ENCODE data around the gene RPS6KA2.
"Not testable (repeated sequence)": the region's sequence is repeated elsewhere in the genome, so short reads cannot be mapped to it uniquely, and the experiment has no call there.

Gene RPS6KA2

DNA sequence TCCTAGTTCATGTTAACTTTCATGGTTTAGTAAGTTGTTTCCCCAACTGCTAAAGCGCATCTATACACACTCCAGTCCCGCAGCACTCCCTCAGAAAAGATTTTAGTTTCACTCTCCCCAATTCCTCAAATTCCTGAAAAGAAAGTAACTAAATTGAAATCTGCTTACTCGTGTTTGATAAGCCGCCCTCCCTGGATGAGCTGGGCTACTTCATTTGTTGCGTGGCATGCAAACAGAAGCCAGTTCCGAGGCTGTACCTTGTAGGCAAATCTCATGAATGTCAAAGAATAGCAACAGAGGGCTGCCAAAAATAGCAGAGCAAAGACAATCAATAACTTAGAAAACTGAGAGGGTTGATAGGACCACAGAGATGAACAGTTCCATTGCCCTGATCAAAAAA is 261.2 kb downstream of the RPS6KA2 start:
- DNase-seq (ENCODE audit: low spot score), result no peak

DNA sequence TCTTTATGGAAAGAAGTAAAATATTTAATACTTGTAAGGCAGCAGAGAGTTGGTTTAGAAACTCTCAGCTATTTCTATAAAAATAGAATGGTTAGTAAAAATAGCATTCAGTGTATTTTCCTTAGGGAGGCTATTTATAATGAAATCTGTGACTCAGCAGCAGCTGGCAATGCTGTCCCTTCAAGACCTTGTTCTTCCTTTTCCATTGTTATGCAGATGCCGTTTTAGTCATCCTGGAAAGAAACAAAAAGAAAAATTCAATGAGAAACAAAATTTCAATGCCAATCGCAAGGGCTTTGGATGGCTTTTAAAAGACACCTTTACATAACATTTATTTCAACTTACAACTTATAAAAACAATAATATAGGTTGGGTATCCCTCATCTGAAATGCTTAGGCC is 261.8 kb downstream of the RPS6KA2 start:
- no peak for DNase-seq (ENCODE audit: low spot score)

DNA sequence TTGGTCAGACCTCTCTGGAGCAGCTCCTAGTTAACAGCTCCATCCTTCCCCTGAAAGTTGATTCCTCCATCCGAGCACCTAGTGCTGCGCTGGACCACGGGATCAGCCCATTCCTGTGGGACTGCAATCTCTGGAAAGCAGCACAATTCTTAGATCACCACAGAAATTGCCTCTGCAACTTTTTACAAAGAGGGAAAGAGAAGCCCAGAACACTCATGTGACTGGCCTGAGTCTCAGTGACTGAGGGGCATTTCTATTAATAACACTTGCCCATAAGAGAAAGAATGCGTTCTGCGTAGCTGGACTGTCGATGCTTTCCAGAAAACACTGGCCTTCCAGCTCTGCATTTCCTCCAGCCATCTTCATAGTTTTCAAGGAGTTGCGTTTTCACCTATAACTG is 262.6 kb downstream of the RPS6KA2 start:
- no peak for DNase-seq (ENCODE audit: low spot score)

DNA sequence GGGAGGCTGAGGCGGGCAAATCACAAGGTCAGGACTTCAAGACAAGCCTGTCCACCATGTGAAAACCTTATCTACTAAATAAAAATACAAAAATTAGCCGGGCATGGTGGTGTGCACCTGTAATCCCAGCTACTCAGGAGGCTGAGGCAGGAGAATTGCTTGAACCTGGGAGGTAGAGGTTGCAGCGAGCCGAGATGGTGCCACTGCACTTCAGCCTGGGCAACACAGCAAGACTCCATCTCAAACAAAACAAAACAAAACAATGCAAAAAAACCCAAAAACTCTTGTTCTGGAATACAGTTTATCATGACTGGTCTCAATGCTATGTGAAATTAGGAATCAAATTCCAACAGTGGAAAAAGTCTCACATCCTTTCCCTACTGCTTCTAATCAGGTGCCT is 264.6 kb downstream of the RPS6KA2 start:
- DNase-seq (ENCODE audit: low spot score), result not testable (repeated sequence)

DNA sequence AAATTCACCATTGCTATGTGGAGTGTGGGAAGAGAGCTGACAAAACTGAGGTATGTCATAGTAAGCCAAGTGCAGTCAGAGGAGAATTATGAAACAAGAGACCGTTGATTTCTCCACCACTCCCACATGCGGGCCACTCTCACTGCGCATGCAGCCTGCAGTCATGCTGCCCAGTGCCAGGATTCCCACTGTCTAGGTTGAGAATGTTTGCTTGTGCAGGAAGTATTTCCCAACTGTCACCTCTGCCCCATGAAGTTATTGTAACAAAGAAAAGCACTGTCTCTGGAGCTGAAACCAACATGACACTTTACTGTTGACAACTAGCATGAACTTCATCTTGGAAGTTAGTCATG is 266.0 kb downstream of the RPS6KA2 start:
- DNase-seq (ENCODE audit: low spot score), result no peak

DNA sequence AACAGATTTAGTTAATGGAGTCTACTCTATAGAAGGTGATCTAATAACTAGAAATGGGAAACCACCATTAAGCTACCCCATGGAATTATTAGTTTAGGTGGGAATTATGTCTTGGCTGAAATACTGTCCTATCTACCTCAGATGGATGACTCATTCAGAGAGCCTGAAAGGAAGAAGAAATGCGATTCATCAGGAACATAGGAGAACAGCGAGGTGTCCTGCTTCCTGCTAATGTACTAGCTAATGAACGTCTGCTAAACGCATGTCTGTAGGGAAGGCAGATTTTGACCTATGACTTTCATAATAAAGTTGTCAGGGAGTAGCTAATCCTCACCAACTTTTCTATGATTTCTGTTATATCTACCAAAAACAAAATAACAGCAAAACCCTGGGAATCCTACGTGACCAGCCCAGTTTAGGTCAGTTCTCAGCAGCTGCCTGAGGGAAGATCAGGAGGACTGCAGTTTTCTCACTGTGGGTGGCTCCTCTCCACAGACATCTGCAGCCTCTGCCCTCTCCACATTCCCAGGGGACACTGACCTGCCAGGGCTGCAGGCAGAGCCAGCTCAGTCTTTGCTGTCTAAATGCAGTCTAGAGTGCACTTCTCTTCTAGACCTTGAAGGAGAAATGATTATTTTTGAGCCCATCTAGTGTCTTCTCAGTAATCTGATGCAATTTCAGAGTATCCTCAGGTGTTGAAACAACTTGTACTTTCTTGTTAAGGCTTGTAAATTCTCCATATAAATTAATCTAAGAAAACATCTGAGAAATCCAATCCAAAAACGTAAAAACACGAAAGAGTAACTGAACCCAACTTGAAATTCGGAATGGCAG is 266.6 kb downstream of the RPS6KA2 start:
- DNase-seq (ENCODE audit: low spot score), result no peak

All from NAMALWA (cell line).